ENCODE results near the gene METTL9. TPM values are rescaled to one million over a fixed set of nuclear protein-coding genes. Genes with fewer than 3 reads are reported as not detected.
"Not testable (repeated sequence)": the region's sequence is repeated elsewhere in the genome, so short reads cannot be mapped to it uniquely, and the experiment has no call there.

METTL9 gene
- total RNA-seq = 100 to 1,000 TPM in 1 of 2 donors, 10 to 100 TPM in 1; 92.2 to 117 TPM

GRCh38 chr16:21599122-21600030, at the start of gene METTL9:
TSS of gene METTL9 (plus strand) at chr16:21599577. CDS start at chr16:21599734, 157 bp downstream.
- Mint-ChIP-seq H3K9me3 (peaks cover 0 to 4% of the 10 kb centered on the region in 2 donors), H3K36me3 (peaks cover 12% of the 10 kb centered on the region in 2 donors), H3K27ac (peak within 1 kb of the TSS; percentile 91 to 97)
- ATAC-seq = peak; percentile 95
- DNase-seq (ENCODE audit: low spot score in 2 of 2) = peak; percentile 93 to 95

DNA sequence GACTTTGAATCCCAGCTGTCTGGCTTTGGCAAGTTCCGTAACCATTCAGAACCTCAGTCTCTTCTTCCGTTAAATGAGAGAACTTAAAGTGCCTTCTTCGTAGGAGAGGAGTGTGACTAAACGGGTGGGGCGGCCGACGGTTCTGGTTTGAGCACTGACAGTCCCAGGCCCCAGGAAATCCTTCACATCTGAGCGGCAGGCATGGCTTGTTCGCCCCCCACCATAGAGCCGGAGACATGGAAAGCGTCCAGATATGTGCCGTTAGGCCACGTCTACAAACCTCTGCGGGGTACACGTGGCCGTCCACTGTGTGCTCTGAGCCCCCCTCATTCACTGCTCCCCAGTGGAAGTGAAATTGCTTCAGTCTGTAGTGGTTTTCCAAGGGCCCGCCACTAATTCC, 49.4 kb upstream of the METTL9 start:
- H3K36me3 Mint-ChIP-seq = peaks cover 0 to 14% of the 10 kb centered on the region in 2 donors
- not testable (repeated sequence) for H3K9me3 Mint-ChIP-seq; DNase-seq (ENCODE audit: low spot score in 2 of 2); ATAC-seq; H3K27ac Mint-ChIP-seq

DNA sequence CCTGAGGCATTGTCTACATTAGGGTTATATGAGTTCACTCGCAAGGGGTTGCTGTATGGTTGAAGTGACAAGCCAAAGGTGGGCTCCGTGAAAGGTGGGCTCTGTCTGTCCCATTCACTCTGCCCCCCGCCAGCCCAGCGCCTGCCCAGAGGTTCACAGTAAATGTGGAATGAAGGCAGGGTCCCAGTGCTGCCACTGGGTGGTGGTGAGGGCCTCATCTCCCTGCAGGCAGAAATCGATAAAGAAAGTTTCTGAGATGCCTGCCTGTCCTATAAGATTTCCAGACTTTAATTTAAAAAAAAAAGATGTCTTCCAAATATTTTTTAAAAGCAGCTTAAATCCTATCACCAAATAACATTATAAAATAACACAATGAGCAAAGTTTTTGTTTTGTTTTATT, 48.9 kb upstream of the METTL9 start:
- H3K27ac Mint-ChIP-seq; DNase-seq (ENCODE audit: low spot score in 2 of 2); H3K9me3 Mint-ChIP-seq; ATAC-seq: not testable (repeated sequence)
- peaks cover 0 to 14% of the 10 kb centered on the region in 2 donors for H3K36me3 Mint-ChIP-seq

GRCh38 chr16:21551076-21551475, 48.3 kb upstream of the METTL9 start:
- H3K9me3 Mint-ChIP-seq; DNase-seq (ENCODE audit: low spot score in 2 of 2); ATAC-seq: not testable (repeated sequence)
- peaks cover 0 to 14% of the 10 kb centered on the region in 2 donors for H3K36me3 Mint-ChIP-seq
- peak overlapping the region in 1 of 2 donors; percentile 44 for H3K27ac Mint-ChIP-seq

DNA sequence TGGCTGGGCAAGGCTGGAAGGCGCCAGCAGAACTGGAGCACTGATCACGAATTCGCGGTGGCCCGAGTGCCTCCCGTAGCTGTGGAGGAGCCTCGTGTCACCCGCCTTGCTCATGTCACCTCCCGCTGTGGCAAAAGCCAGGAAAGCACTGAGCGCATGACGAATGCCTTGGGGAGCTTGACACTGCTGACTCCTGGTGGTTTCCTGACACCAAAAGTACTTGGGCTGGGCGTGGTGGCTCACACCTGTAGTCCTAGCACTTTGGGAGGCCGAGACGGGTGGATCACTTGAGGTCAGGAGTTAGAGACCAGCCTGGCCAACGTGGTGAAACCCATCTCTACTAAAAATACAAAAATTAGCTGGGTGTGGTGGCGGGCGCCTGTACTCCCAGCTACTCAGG, 47.8 kb upstream of the METTL9 start:
- not testable (repeated sequence) for H3K27ac Mint-ChIP-seq; H3K9me3 Mint-ChIP-seq; ATAC-seq; DNase-seq (ENCODE audit: low spot score in 2 of 2)
- peaks cover 0 to 14% of the 10 kb centered on the region in 2 donors for H3K36me3 Mint-ChIP-seq

GRCh38 chr16:21553481-21554296, 45.7 kb upstream of the METTL9 start:
- H3K9me3 Mint-ChIP-seq, ATAC-seq: not testable (repeated sequence)
- DNase-seq (ENCODE audit: low spot score in 2 of 2) = peak in 1 of 2 donors; percentile 56
- peak overlapping the region in 1 of 2 donors; percentile 82 for H3K27ac Mint-ChIP-seq
- peaks cover 0 to 14% of the 10 kb centered on the region in 2 donors for H3K36me3 Mint-ChIP-seq

DNA sequence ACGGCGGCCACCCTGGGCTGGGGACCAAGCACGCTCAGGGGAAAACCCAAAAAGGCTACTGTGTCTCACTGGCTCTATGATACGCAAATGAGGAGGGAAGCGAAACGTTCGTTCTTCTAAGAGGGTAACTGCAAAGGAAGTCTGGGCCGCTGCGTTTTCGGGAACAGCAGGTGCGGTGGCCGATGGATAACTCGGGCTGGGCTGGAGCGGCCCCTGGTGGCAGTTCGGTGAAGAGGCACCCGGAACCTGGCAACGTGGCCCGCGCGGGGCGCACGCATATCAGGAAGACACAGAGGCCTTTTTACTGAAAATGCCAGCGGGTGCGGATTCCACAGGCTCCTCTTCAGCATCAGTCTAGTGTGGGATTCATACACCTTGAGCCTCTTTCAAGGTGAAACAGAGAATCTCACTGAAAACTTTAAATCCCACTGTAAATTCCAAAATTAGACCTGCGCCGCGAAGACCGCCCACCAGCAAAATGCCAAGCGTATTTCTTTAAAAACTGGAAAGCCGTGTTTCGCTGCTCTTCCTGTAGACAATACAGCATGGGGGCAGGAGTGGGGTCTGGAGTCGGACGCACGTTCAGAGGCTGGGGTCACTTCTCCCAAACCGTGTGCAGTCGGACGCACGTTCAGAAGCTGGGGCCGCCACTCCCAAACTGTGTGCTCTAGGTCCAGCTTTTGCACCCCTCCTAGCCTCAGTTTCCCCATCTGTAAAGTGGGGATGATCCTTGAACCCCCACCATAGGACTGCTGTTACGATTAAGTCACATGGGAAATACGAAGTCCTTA, 44.4 kb upstream of the METTL9 start:
- DNase-seq (ENCODE audit: low spot score in 2 of 2) (peak; percentile 97 to 98), ATAC-seq (peak; percentile 93 to 99)
- Mint-ChIP-seq H3K36me3 (peaks cover 0 to 14% of the 10 kb centered on the region in 2 donors), H3K27ac (peak overlapping the region; percentile 78 to 82), H3K9me3 (no peaks in the 10 kb centered on the region)

GRCh38 chr16:21555621-21556020, 43.8 kb upstream of the METTL9 start:
- not testable (repeated sequence) for H3K9me3 Mint-ChIP-seq, ATAC-seq
- Mint-ChIP-seq H3K36me3 (peaks cover 0 to 14% of the 10 kb centered on the region in 2 donors), H3K27ac (peak overlapping the region; percentile 22 to 82)
- peak in 1 of 2 donors; percentile 54 for DNase-seq (ENCODE audit: low spot score in 2 of 2)

GRCh38 chr16:21556026-21556595, 43.3 kb upstream of the METTL9 start:
- H3K27ac Mint-ChIP-seq, H3K9me3 Mint-ChIP-seq, ATAC-seq: not testable (repeated sequence)
- DNase-seq (ENCODE audit: low spot score in 2 of 2) = peak in 1 of 2 donors; percentile 48
- H3K36me3 Mint-ChIP-seq = peaks cover 0 to 14% of the 10 kb centered on the region in 2 donors

DNA sequence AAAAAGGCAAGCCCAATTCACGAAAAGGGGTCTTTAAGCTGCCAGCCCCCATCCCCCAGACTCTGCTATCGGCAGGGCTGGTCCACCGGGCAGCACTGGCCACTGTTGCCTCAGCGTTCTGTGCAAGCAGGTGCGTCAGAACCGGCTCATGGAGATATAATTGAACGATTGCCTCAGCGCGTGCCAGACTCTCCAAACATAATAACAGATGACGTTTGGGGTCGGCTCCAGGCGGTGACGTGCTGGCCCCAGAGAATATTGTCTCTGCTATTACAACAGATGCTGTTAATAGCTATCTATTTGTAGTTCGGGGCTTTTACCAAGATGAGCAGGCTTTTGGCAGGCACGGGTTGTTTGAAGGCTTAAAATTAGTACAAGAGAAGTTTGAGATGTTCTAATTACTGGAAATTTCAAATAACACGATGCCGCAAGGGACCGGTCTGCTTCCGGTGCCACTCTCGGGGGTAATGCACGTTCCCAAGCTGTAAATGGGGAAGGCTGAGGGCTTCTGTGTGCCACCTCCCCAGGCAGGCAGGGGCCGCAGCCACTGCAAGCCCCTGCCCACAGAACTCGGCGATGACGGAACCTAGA, 42.6 kb upstream of the METTL9 start:
- ATAC-seq, H3K9me3 Mint-ChIP-seq, H3K27ac Mint-ChIP-seq: not testable (repeated sequence)
- H3K36me3 Mint-ChIP-seq = peaks cover 0 to 14% of the 10 kb centered on the region in 2 donors
- peak in 1 of 2 donors; percentile 55 for DNase-seq (ENCODE audit: low spot score in 2 of 2)

- ATAC-seq = no peak
- DNase-seq (ENCODE audit: low spot score in 2 of 2) = peak in 1 of 2 donors; percentile 6
- H3K27ac Mint-ChIP-seq = no peak overlapping the region
- H3K36me3 Mint-ChIP-seq = no peaks in the 10 kb centered on the region
- H3K9me3 Mint-ChIP-seq = no peaks in the 10 kb centered on the region
These were observed 38.9 kb upstream of the METTL9 start for GRCh38 chr16:21560462-21560861.

DNA sequence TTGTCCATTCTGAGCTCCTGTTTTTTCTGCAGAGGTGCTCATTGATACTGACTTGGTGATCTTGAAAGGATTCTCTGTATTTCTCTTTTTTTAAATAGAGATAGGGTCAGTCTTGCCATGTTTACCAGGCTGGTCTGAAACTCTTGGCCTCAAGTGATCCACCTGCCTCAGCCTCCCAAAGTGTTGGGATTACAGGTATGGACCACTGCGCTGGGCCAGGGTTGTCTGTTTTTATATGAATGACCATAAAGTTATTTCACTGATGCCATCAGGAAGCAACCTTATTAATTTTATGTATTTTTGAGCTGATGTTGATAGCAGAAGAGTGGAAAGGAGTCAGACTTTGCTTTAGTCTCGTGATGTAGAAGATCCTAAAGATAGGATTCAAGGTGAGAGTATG, 35.7 kb upstream of the METTL9 start:
- H3K9me3 Mint-ChIP-seq = no peaks in the 10 kb centered on the region

DNA sequence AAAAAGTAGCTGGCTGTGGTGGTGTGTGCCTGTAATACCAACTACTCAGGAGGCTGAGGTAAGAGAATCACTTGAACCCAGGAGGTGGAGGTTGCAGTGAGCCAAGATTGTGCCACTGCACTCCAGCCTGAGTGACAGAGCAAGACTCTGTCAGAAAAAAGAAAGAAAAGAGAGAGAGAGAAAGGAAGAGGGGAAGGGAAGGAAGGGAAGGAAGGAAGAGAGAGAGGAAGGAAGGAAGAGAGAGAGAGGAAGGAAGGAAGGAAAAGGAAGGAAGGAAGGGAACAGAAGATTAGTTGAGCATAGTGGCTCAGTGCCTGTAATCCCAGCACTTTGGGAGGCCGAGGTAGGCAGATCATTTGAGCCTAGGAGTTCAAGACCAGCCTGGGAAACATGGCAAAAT, 35.0 kb upstream of the METTL9 start:
- not testable (repeated sequence) for DNase-seq (ENCODE audit: low spot score in 2 of 2); H3K36me3 Mint-ChIP-seq; ATAC-seq; H3K9me3 Mint-ChIP-seq
- peak overlapping the region in 1 of 2 donors; percentile 8 for H3K27ac Mint-ChIP-seq

More for the DNA sequence above, 35.7 kb upstream of the METTL9 start:
- no peaks in the 10 kb centered on the region for H3K36me3 Mint-ChIP-seq
- no peak overlapping the region for H3K27ac Mint-ChIP-seq
- ATAC-seq (no peak), DNase-seq (ENCODE audit: low spot score in 2 of 2) (peak in 1 of 2 donors; percentile 30)

DNA sequence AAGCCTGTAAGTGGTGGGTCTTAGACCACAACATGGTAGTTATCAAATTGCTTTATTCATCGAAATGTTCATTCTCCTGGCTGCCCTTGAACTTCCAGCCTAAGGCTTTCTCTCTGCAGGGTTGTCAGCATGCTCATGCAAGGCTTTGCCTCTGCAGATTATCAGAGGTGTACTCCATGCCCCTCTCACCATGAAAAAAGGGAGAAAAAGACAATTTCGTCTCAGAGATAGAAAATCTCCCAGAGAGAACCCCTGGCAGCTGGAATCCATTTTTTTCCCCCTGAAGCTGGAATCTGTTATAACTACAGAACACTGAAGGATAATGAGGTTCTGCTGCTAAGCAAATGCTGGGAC, 33.9 kb upstream of the METTL9 start:
- Mint-ChIP-seq H3K27ac (no peak overlapping the region), H3K9me3 (no peaks in the 10 kb centered on the region), H3K36me3 (no peaks in the 10 kb centered on the region)
- no peak for ATAC-seq
- peak in 1 of 2 donors; percentile 44 for DNase-seq (ENCODE audit: low spot score in 2 of 2)

DNA sequence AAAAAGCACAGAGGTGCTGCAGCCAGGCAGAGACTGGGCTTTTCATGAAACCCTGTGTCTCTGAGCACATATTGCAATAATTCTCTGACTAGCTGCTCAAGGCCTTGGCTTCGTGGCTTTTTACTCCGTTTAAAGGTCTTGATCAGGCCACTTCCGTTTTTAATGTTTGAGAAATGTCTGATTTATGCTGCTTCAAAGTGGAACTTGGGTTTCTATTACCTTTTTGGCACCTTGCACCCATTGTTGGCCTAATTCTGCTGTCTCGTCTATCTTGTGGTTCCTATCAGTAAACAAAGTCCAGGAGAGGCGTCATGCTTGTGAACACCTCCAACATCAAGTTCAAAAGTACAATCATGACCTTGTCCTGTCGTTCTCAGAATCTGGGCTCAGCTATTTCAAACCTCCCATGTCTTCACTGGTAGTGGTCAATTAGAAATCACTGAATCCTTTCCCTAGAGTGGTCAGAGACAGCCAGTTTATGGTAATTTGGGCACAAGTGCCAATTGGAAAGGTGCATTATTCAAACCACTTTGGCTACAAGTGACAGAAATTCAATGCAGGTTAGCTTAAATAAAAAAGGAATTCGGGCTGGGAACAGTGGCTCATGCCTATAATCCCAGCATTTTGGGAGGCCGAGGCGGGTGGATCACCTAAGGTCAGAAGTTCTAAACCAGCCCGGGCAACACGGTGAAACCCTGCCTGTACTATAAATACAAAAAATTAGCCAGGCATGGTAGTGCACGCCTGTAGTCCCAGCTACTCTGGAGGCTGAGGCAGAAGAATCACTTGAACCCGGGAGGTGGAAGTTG, 33.3 kb upstream of the METTL9 start:
- Mint-ChIP-seq H3K9me3 (no peaks in the 10 kb centered on the region), H3K27ac (no peak overlapping the region), H3K36me3 (no peaks in the 10 kb centered on the region)
- DNase-seq (ENCODE audit: low spot score in 2 of 2) = peak in 1 of 2 donors; percentile 30
- no peak for ATAC-seq
